ENCODE measurements around the gene PHYH.

DNA sequence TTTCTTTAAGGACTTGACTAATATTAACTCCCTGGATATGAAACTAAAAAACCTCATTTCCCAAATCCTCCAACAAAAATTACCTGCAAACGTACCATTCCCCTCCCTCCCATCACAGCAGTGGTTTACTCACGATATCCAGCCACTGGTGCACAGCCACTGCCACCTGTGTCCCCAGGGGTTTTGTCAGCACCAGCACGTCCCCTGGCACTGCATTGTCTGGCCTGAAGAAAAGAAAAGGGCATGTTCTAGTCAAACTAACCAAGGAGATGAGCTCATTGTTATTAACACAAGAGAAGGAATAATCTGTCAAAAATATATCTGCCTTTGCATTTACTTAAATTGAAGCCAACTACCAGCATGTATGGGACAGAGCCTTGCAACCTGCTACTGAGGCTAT, 29.7 kb upstream of the PHYH start:
- TF ChIP-seq, protein P1, sequence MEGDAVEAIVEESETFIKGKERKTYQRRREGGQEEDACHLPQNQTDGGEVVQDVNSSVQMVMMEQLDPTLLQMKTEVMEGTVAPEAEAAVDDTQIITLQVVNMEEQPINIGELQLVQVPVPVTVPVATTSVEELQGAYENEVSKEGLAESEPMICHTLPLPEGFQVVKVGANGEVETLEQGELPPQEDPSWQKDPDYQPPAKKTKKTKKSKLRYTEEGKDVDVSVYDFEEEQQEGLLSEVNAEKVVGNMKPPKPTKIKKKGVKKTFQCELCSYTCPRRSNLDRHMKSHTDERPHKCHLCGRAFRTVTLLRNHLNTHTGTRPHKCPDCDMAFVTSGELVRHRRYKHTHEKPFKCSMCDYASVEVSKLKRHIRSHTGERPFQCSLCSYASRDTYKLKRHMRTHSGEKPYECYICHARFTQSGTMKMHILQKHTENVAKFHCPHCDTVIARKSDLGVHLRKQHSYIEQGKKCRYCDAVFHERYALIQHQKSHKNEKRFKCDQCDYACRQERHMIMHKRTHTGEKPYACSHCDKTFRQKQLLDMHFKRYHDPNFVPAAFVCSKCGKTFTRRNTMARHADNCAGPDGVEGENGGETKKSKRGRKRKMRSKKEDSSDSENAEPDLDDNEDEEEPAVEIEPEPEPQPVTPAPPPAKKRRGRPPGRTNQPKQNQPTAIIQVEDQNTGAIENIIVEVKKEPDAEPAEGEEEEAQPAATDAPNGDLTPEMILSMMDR (conservative IDR thresholded peaks at IDR 0.05; ENCODE audit: low read length): no peak
- no peak for TF ChIP-seq EZH2phosphoT487 (IDR thresholded peaks at IDR 0.05; ENCODE audit: borderline replicate concordance, low read depth, low read length)

Measured in OCI-LY7 (cell line).